Measurements from ENCODE around the gene MISFA. TPM values are rescaled to one million over a fixed set of nuclear protein-coding genes. Genes with fewer than 3 reads are reported as not detected.

MISFA gene
- polyA plus RNA-seq (2013, experiment 1 of 2): 3.6 TPM
- polyA plus RNA-seq (2013, experiment 2 of 2): 2.3 TPM

DNA sequence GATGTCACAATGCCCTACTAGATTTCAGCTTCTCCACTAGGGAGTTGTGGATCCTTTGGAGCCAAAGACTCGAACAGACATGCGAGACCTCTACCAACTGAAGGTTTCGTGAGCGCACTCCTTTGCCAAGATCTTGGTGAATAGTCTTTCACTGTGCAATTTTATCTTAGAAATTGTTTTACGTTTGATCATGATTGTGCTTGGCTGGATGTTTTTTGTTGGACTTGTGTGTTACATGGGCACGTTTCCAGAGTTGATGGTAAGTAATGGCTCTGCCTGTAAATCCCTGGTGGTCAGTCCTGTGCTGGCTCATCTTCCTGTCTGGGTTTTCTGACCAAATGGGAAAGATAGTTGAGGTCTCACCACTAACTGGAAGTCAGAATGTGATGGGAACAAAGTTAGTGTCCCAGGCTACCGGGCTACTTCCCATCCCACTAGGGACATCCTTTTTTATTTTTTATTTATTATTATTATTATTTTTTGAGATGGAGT is at the start of gene MISFA:
TSS of gene MISFA (plus strand) at position 51 of the 492 bp plus-strand sequence. CDS start at position 191, 140 bp downstream.
- 94 to 97% methylated on average over 6 of the region's 7 CpGs for WGBS, 2 experiments (ENCODE audit: insufficient coverage in 2 of 2)
- H3K9me3 ChIP-seq (ENCODE audit: control insufficient read depth, low read length): no peaks in the 10 kb centered on the region

DNA sequence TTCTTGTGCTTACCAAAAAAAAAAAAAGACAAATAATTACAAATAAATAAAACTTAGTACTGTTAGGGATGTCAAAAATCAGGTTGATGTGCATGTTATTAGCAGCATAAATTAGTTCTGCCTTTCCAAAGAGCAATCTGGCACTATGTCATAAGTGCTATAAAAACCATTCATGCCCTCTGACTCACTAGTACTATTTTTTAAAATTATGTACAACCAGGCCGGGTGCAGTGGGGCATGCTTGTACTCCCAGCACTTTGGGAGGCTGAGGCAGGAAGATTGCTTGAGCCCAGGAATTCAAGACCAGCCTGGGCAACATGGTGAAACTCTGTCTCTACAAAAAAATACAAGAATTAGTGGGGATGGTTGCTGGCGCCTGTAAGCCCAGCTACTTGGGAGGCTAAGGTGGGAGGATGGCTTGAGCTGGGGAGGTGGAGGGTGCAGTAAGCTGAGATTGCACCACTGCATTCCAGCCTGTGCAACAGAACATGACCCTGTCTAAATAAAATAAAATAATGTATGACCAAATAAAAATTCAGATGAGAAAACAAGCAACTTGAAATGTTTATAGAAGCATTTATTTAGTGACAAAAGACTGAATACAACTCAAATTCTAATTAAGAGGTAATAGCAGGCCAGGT is 36.4 kb upstream of the MISFA start:
- WGBS, 2 experiments (ENCODE audit: insufficient coverage in 2 of 2): 86 to 90% methylated on average over 1 to 2 of the region's 2 CpGs
- Histone ChIP-seq H3K27ac (ENCODE audit: low read depth, low read length, severe bottlenecking) (no peak overlapping the region), H3K4me3 (ENCODE audit: extremely low read depth, insufficient read depth, low read length, poor library complexity, severe bottlenecking) (no peak overlapping the region), H3K4me1 (ENCODE audit: control insufficient read depth, insufficient read depth, low read length, poor library complexity, severe bottlenecking) (no peaks in the 10 kb centered on the region), H3K9me3 (ENCODE audit: control insufficient read depth, low read length) (no peaks in the 10 kb centered on the region), H3K36me3 (ENCODE audit: control insufficient read depth, insufficient read depth, low read length) (peaks cover 36% of the 10 kb centered on the region)

More for the DNA sequence above, at the start of gene MISFA:
- Histone ChIP-seq H3K4me3 (ENCODE audit: extremely low read depth, insufficient read depth, low read length, poor library complexity, severe bottlenecking) (no peak within 1 kb of the TSS), H3K27ac (ENCODE audit: low read depth, low read length, severe bottlenecking) (no peak within 1 kb of the TSS), H3K36me3 (ENCODE audit: control insufficient read depth, insufficient read depth, low read length) (peaks cover 41% of the 10 kb centered on the region), H3K4me1 (ENCODE audit: control insufficient read depth, insufficient read depth, low read length, poor library complexity, severe bottlenecking) (no peaks in the 10 kb centered on the region)

DNA sequence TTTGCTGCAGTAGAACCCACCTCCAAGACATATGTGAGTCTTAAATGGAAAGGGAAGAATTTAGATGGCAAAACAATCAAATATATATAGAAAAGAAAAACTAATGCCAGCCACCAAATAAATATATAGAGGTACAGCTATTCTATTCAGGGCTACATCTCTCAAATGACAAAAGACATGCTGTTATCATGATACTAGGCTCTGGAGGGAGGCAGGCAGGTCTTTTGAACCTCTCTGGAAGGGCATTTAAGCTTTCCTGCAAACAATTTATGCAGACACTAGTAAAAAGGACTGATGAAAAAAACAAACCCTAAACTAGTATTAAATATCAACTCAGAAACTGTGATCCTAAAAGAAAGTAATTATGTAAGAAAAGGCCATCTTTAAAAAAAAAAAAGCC is 35.4 kb upstream of the MISFA start:
- Histone ChIP-seq H3K27ac (ENCODE audit: low read depth, low read length, severe bottlenecking) (no peak overlapping the region), H3K4me3 (ENCODE audit: extremely low read depth, insufficient read depth, low read length, poor library complexity, severe bottlenecking) (no peak overlapping the region), H3K9me3 (ENCODE audit: control insufficient read depth, low read length) (no peaks in the 10 kb centered on the region), H3K4me1 (ENCODE audit: control insufficient read depth, insufficient read depth, low read length, poor library complexity, severe bottlenecking) (no peaks in the 10 kb centered on the region), H3K36me3 (ENCODE audit: control insufficient read depth, insufficient read depth, low read length) (peaks cover 34% of the 10 kb centered on the region)

DNA sequence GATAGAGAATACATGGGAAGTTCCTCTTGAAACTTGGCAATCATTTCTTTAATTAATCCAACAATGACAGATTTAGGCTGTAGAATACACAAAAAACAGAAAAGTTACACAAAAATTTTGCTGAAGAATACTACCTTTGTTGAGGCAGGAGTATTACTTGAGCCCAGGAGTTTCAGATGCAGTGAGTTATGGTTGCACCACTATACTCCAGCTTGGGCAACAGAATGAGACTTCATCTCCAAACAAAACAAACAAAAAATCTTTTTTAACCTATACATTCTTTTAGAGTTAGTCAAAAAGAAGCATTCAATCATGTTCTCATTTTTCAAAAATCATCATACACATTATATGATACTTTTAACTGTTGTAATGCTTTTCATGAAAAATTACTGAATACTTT is 33.2 kb upstream of the MISFA start:
- H3K36me3 ChIP-seq (ENCODE audit: control insufficient read depth, insufficient read depth, low read length): peaks cover 31% of the 10 kb centered on the region
- no peaks in the 10 kb centered on the region for H3K9me3 ChIP-seq (ENCODE audit: control insufficient read depth, low read length)
- no peaks in the 10 kb centered on the region for H3K4me1 ChIP-seq (ENCODE audit: control insufficient read depth, insufficient read depth, low read length, poor library complexity, severe bottlenecking)
- H3K4me3 ChIP-seq (ENCODE audit: extremely low read depth, insufficient read depth, low read length, poor library complexity, severe bottlenecking): no peak overlapping the region
- no peak overlapping the region for H3K27ac ChIP-seq (ENCODE audit: low read depth, low read length, severe bottlenecking)

DNA sequence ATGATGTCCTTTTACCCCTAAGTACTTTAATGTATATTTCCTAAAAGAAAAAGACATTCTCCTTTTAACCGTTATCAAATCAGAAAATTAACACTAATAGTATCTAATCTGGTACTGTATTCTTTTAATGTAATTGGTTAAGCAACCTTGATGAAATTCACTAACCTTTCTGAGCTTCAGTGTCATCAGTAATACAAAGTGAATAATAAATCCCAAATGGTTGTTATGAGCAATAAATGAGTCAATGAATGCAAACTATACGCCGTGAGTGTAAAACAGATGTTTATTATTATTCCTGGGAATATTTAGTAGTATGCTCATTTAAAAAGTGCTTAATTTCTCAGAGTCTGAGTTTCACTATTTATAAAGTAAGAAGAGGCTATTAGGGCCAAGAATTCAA is 32.5 kb upstream of the MISFA start:
- Histone ChIP-seq H3K4me1 (ENCODE audit: control insufficient read depth, insufficient read depth, low read length, poor library complexity, severe bottlenecking) (no peaks in the 10 kb centered on the region), H3K9me3 (ENCODE audit: control insufficient read depth, low read length) (no peaks in the 10 kb centered on the region), H3K27ac (ENCODE audit: low read depth, low read length, severe bottlenecking) (no peak overlapping the region), H3K4me3 (ENCODE audit: extremely low read depth, insufficient read depth, low read length, poor library complexity, severe bottlenecking) (no peak overlapping the region), H3K36me3 (ENCODE audit: control insufficient read depth, insufficient read depth, low read length) (peaks cover 31% of the 10 kb centered on the region)
- no CpG with 5 or more reads among the region's 3 CpGs for WGBS, 2 experiments (ENCODE audit: insufficient coverage in 2 of 2)

DNA sequence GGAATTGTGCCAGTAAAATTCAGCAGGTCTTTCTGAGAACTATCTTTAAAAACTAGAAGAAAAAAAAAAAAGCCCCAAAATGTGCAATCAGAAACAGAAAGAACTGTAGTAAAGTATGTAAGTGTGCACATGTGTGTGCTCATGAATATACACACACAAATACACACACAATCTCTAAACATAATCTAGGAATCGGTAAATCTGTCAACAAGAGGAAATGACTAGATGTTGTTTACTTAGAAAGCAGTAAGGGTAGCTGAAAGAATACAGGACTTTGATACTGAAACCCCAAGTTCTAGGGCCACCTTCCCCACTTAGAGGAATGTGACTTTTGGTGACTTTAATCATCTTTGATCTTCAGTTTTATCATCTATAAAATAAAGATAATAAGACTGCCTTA is 24.2 kb upstream of the MISFA start:
- no CpG with 5 or more reads among the region's 1 CpG for WGBS, 2 experiments (ENCODE audit: insufficient coverage in 2 of 2)
- no peak overlapping the region for H3K27ac ChIP-seq (ENCODE audit: low read depth, low read length, severe bottlenecking)
- H3K4me3 ChIP-seq (ENCODE audit: extremely low read depth, insufficient read depth, low read length, poor library complexity, severe bottlenecking): no peak overlapping the region
- H3K4me1 ChIP-seq (ENCODE audit: control insufficient read depth, insufficient read depth, low read length, poor library complexity, severe bottlenecking): no peaks in the 10 kb centered on the region
- no peaks in the 10 kb centered on the region for H3K9me3 ChIP-seq (ENCODE audit: control insufficient read depth, low read length)
- H3K36me3 ChIP-seq (ENCODE audit: control insufficient read depth, insufficient read depth, low read length): peaks cover 57% of the 10 kb centered on the region

DNA sequence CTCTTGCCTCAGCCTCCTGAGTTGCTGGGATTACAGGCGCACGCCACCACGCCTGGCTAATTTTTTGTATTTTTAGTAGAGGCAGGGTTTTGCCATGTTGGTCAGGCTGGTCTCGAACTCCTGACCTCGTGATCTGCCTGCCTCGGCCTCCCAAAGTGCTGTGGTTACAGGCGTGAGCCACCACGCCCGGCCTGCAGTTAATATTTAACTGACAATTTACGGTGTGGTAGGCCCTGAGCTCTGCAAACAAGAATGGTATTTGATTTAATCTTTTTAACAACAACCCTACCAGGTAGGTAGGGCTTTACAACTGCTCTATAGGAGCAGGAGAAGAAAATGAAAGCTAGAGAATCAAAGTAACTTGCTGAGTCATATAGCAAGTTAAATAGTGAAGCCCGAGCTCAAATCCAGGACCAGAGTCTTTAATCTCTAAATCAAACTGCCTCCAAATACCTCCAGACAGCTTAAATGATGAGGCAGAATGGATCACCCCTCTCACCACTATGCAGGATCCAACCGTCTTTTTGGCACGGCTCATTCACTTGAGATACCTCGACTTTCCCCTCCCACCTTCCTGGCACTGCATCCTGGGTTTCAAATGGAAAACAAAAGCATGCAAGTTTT is 20.5 kb upstream of the MISFA start:
- H3K9me3 ChIP-seq (ENCODE audit: control insufficient read depth, low read length): no peaks in the 10 kb centered on the region
- no peaks in the 10 kb centered on the region for H3K4me1 ChIP-seq (ENCODE audit: control insufficient read depth, insufficient read depth, low read length, poor library complexity, severe bottlenecking)
- WGBS, 2 experiments (ENCODE audit: insufficient coverage in 2 of 2): 87 to 96% methylated on average over 5 to 9 of the region's 14 CpGs
- H3K36me3 ChIP-seq (ENCODE audit: control insufficient read depth, insufficient read depth, low read length): peaks cover 36% of the 10 kb centered on the region
- no peak overlapping the region for H3K4me3 ChIP-seq (ENCODE audit: extremely low read depth, insufficient read depth, low read length, poor library complexity, severe bottlenecking)
- H3K27ac ChIP-seq (ENCODE audit: low read depth, low read length, severe bottlenecking): no peak overlapping the region

DNA sequence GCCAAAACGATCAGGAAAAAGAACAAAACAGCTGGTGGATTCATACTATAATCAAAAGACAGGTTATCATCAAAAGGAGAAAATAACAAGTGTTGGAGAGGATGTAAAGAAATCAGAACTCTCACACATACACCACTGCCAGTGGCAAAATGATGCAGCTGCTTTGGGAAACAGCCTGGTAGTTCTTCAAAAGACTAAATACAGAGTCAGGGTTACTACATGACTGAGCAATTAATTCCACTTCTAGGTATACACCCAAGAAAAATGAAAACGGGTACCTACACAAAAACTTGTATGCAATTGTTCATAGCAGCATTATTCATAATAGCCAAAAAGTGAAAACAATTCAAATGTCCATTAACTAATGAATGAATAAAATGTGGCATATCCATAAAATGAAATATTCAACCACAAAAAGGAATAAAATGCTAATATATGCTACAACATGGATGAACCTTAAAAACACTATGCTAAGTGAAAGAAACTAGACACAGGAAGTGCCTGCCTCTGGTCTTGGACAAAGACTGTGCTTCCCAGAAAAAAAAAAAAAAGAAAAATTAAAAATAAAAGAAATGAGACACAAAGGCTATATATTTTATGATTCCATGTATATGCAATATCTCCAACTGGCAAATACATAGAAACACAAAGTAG is 19.3 kb upstream of the MISFA start:
- Histone ChIP-seq H3K4me1 (ENCODE audit: control insufficient read depth, insufficient read depth, low read length, poor library complexity, severe bottlenecking) (no peaks in the 10 kb centered on the region), H3K9me3 (ENCODE audit: control insufficient read depth, low read length) (no peaks in the 10 kb centered on the region), H3K4me3 (ENCODE audit: extremely low read depth, insufficient read depth, low read length, poor library complexity, severe bottlenecking) (no peak overlapping the region), H3K27ac (ENCODE audit: low read depth, low read length, severe bottlenecking) (no peak overlapping the region), H3K36me3 (ENCODE audit: control insufficient read depth, insufficient read depth, low read length) (peaks cover 30% of the 10 kb centered on the region)
- WGBS, 2 experiments (ENCODE audit: insufficient coverage in 2 of 2): no CpG with 5 or more reads among the region's 2 CpGs

DNA sequence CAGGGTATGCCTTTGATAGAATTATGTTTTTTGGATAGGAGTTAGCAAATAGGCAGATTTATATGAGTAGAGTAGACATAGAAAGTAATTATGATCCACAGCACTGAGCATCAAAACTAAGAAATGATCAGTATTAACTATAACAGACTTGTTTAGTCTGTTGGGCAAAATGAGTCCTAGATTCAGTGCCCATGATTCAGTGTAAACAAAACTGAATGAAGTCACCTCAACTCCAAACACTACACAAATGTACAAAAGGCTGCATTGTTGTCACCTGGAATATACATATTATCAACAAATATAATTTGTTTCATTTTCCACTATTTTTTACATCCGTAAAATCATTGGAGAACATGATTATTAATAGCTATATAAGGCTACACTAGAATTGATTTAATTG is 17.8 kb upstream of the MISFA start:
- no peak overlapping the region for H3K4me3 ChIP-seq (ENCODE audit: extremely low read depth, insufficient read depth, low read length, poor library complexity, severe bottlenecking)
- H3K4me1 ChIP-seq (ENCODE audit: control insufficient read depth, insufficient read depth, low read length, poor library complexity, severe bottlenecking): no peaks in the 10 kb centered on the region
- no CpG with 5 or more reads among the region's 1 CpG for WGBS, 2 experiments (ENCODE audit: insufficient coverage in 2 of 2)
- no peak overlapping the region for H3K27ac ChIP-seq (ENCODE audit: low read depth, low read length, severe bottlenecking)
- H3K36me3 ChIP-seq (ENCODE audit: control insufficient read depth, insufficient read depth, low read length): peaks cover 24% of the 10 kb centered on the region
- H3K9me3 ChIP-seq (ENCODE audit: control insufficient read depth, low read length): no peaks in the 10 kb centered on the region

DNA sequence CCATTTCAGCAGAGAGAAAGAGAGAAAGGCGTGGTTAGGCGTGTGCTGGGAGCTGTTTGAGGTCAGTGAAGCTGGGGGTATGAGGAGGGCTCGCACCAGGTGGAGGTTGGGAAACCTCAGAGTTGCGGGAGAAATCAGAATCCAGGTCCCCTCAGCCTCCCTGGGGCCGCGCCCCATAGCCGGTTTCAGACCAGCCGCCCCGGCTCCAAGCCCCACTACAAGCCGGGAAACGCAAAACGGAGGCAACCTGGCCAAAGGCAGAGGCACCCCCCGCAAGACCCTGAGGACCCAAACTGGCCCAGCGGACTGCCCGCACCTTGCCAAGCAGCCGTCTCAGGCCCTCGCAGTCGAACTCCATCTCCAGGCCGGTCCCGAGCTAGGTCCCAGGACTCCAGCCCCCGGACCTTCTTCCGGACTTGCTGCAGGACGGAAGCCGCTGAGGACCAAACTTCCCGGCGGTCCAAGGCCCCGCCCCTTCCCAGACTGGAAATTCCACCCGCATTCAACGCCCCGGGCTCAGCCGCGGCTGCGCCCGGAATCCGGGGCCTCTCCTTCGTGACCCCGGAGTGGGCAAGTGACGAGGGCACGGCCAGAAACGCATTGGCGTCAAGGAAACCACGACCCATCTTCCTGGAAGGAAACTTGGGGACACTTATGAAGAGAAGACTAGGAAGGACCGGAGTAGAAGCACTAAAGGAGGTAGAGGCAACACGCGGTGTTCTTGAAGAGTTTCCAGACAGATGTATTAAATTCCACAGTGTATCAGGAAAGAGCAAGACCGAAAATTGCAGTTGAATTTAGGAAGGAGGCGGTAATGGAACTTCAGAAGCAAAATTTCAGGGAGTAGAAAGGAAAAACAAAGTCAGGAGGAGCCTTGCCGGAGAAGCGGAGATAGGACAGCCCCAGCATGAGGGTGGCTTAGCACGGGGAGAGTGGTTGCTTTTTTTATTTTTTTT is 11.0 kb upstream of the MISFA start, which contains the start of gene UEVLD:
TSS of gene UEVLD (minus strand) at position 438 of the 956 bp plus-strand sequence. CDS start at position 358, 80 bp downstream.
- Histone ChIP-seq H3K36me3 (ENCODE audit: control insufficient read depth, insufficient read depth, low read length) (peaks cover 8% of the 10 kb centered on the region), H3K4me3 (ENCODE audit: extremely low read depth, insufficient read depth, low read length, poor library complexity, severe bottlenecking) (peak within 1 kb of the TSS; percentile 88), H3K9me3 (ENCODE audit: control insufficient read depth, low read length) (no peaks in the 10 kb centered on the region), H3K4me1 (ENCODE audit: control insufficient read depth, insufficient read depth, low read length, poor library complexity, severe bottlenecking) (peaks cover 12% of the 10 kb centered on the region), H3K27ac (ENCODE audit: low read depth, low read length, severe bottlenecking) (peak within 1 kb of the TSS; percentile 70)
- WGBS, 2 experiments (ENCODE audit: insufficient coverage in 2 of 2): 0 to 1% methylated on average over 48 to 49 of the region's 50 CpGs

Measured in mesodermal cell (in vitro differentiated cells).